AG04450 (cell line): Measurements from ENCODE around the gene CCNL2. TPM values are rescaled to one million over a fixed set of nuclear protein-coding genes. Genes with fewer than 3 reads are reported as not detected.

Experiments
- CTCF ChIA-PET: fragments of 300-600, 350-600 bp; formaldehyde crosslinking; extraction: SDS; loops from one replicate; lab custom pipeline; 2022; ENCODE audit warnings: antibody characterized with exemption, inconsistent platforms; lab: Charles Lee
- POLR2A ChIA-PET: fragments of 350-600 bp; formaldehyde crosslinking; extraction: SDS; loops from one replicate; lab custom pipeline; 2021; ENCODE audit warnings: antibody characterized with exemption, inconsistent platforms; lab: Yijun Ruan, JAX
- DNase-seq: peaks from one replicate; pipeline ENCODE4 v3.0.0-alpha.2; 2011; ENCODE audit warnings: low read depth, low spot score
- H3K27ac ChIP-seq: one replicate; pipeline ENCODE4 v1.5.1; 2012; ENCODE audit warnings: low read depth, low read length, control low read depth
- H3K27me3 ChIP-seq: one replicate; pipeline ENCODE4 v1.6.0; 2012; ENCODE audit warnings: low read length; ENCODE audit not compliant: control insufficient read depth, insufficient read depth
- H3K4me3 ChIP-seq: 2 replicates; pipeline ENCODE4 v1.5.1; 2011; ENCODE audit warnings: mild to moderate bottlenecking, low read depth, low read length, control low read depth
- H3K9me3 ChIP-seq: 2 replicates; pipeline ENCODE4 v1.5.1; 2012; ENCODE audit warnings: low read length; ENCODE audit not compliant: control insufficient read depth, insufficient read depth
- polyA plus RNA-seq: library from polyadenylated mRNA; depleted of rRNA; stranded (reverse); fragments of >200 nt; gene quantifications from 2 replicates; pipeline ENCODE4 v1.2.3, GENCODE V29; 2011
- TF ChIP-seq, protein P1 (sequence below): IDR thresholded peaks from 2 replicates; pipeline ENCODE4 v1.5.1; 2011; ENCODE audit warnings: low read depth, low read length, control low read depth, inconsistent platforms

Gene CCNL2
- polyA plus RNA-seq, 1 experiment = 181 TPM

- H3K4me3 ChIP-seq = no peak overlapping the region
- ChIA-PET CTCF (no interaction called here), POLR2A (no interaction called here)
- TF ChIP-seq, protein P1, sequence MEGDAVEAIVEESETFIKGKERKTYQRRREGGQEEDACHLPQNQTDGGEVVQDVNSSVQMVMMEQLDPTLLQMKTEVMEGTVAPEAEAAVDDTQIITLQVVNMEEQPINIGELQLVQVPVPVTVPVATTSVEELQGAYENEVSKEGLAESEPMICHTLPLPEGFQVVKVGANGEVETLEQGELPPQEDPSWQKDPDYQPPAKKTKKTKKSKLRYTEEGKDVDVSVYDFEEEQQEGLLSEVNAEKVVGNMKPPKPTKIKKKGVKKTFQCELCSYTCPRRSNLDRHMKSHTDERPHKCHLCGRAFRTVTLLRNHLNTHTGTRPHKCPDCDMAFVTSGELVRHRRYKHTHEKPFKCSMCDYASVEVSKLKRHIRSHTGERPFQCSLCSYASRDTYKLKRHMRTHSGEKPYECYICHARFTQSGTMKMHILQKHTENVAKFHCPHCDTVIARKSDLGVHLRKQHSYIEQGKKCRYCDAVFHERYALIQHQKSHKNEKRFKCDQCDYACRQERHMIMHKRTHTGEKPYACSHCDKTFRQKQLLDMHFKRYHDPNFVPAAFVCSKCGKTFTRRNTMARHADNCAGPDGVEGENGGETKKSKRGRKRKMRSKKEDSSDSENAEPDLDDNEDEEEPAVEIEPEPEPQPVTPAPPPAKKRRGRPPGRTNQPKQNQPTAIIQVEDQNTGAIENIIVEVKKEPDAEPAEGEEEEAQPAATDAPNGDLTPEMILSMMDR = no peak
- no peak for DNase-seq
- no peak overlapping the region for H3K27ac ChIP-seq
- H3K9me3 ChIP-seq = peaks cover 3% of the 10 kb centered on the region; the same call in 1 of the 2 replicates
- H3K27me3 ChIP-seq = no peaks in the 10 kb centered on the region
These were observed 60.9 kb downstream of the CCNL2 start for GRCh38 chr1:1338278-1338677.

DNA sequence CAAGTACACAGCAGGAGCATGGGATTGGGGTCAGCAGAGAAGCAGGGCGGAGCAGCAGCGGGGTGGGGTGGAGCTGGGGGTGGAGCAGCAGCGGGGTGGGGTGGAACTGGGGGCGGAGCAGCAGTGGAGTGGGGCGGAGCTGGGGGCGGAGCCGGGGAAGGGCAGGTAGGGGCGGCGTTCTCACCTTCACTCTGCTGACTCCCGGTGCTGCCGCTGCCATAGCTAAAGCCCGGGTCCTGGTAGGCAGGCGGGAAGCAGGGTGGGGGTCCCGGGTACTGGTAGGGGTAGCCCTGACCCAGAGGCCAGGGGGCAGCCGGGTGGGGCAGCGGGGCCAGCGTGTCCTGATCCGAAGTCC is 61.4 kb downstream of the CCNL2 start:
- CTCF ChIA-PET = no interaction called here
- Histone ChIP-seq H3K27me3 (no peaks in the 10 kb centered on the region), H3K27ac (no peak overlapping the region), H3K4me3 (no peak overlapping the region), H3K9me3 (peaks cover 3% of the 10 kb centered on the region; the same call in 1 of the 2 replicates)
- no peak for DNase-seq
- TF ChIP-seq, protein P1 = no peak
- POLR2A ChIA-PET = no interaction called here

DNA sequence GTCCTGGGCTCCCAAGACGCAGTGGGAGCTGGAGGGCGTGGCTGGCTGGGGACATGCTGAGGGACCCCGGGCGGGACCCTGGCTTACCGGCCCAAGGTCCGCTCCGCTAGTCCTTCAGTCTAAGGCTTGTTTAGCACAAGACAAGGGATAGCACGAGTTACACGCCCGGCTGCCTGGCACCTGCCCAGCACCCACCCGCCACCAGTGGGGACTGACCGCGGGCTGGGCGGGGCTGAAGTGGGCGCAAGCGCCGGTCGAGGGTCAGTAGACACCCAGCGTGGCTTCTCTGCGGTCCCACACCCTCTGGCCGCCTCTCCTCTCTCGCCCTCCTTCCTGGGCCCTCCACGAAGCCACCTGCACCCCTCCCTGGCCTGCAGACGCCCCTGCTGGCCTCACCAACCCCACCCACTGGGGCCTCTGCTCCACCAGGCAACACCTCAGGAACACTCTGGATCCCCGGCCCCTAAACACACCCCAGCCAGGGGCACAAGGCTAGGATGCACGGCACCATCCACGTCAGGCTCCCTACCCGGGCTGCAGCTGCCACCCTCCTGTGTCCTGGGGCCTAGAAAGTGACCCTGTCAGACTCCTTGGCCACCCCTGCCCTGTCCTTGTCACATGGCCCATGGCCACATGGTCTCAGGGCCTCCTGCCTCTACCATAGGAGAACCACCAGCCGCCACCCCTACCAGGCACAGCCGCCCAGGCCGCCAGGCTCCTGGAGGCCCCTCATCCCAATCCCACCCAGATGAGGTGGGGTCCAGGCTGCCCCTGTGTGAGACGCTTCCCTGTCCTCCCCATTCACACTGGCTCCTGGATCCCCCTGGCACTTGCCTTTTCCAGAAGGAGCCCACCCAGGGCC is 62.0 kb downstream of the CCNL2 start:
- Histone ChIP-seq H3K27ac (no peak overlapping the region), H3K4me3 (no peak overlapping the region), H3K9me3 (peaks cover 3% of the 10 kb centered on the region; the same call in 1 of the 2 replicates), H3K27me3 (no peaks in the 10 kb centered on the region)
- POLR2A ChIA-PET = no interaction called here
- CTCF ChIA-PET = no interaction called here
- TF ChIP-seq, protein P1 = no peak
- DNase-seq = no peak

DNA sequence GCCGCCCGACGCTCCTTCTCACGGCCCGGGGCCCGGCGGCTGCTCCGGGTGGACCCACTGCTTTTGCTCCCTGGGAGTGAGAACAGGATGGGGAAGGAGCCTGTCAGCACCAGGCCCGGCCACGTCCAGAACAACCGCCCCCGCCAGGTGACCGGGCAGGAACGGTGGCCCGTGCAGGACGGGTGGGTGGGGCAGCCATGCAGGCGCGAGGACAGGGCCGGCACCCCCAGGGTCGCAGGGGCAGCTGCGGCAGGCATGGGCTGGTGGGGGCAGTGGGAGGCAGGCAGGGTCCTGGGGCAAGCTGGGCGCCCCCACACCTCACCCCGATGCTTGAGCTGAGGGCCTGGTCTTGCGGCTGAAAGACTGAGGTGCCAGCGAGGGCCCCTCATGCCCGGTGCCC is 62.7 kb downstream of the CCNL2 start:
- TF ChIP-seq, protein P1 = no peak
- ChIA-PET POLR2A (no interaction called here), CTCF (interaction anchor here (1.6 kb wide), 1 partner anchor 8 kb away, joined by 5 read pairs; no protein-coding TSS in a partner anchor)
- peaks cover 3% of the 10 kb centered on the region; the same call in 1 of the 2 replicates for H3K9me3 ChIP-seq
- H3K27ac ChIP-seq = no peak overlapping the region
- DNase-seq = no peak
- H3K27me3 ChIP-seq = no peaks in the 10 kb centered on the region
- no peak overlapping the region for H3K4me3 ChIP-seq

DNA sequence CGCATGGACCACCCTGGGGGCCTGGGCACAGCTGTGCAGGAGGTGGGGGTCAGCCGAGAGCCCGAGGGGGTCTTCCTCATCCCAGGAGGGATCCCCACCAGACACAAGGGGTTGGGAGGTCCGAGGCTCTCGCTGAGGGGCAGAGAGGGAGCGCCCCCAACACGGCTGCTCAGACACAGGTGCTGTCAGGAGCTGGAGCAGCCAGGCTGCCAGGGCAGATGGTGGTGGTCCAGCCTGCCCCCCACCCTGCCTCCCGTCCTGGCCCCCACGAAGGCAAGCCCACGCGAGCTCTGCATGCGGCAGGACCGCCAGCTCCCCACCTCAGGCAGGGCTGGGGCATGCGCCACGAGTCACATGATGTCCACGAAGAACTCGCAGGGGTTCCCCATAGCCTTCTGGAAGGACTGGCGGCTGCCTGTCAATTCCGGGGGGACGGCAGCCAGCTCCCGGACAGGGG is 63.3 kb downstream of the CCNL2 start:
- H3K4me3 ChIP-seq = no peak overlapping the region
- TF ChIP-seq, protein P1 = no peak
- peaks cover 6% of the 10 kb centered on the region; the same call in 1 of the 2 replicates for H3K9me3 ChIP-seq
- CTCF ChIA-PET = interaction anchor here (1.5 to 1.6 kb wide), 2 partner anchors 9 to 36 kb away, joined by 4 to 5 read pairs; no protein-coding TSS in a partner anchor
- no peaks in the 10 kb centered on the region for H3K27me3 ChIP-seq
- DNase-seq = no peak
- POLR2A ChIA-PET = interaction anchor here (0.5 kb wide), 1 partner anchor 167 kb away, joined by 3 read pairs; no protein-coding TSS in a partner anchor
- no peak overlapping the region for H3K27ac ChIP-seq
